T-helper 17 cell (primary cell): ENCODE measurements around the gene NXPH1. TPM values are rescaled to one million over a fixed set of nuclear protein-coding genes. Genes with fewer than 3 reads are reported as not detected.

Experiments
- ATAC-seq: fragments of 150-1000 bp; cut with Tn5 transposase; 2 replicates; pipeline ENCODE4 v1.10.0; 2021; ENCODE audit warnings: mild to moderate bottlenecking, moderate library complexity
- DNase-seq, 3 donors: peaks; one replicate each; pipeline versions ENCODE4 v3.0.0 to v3.0.0-alpha.2; 2020 to 2021
- H3K9me3 ChIP-seq: one replicate; pipeline ENCODE4 v1.7.0; 2013; ENCODE audit warnings: low read length, mild to moderate bottlenecking; ENCODE audit not compliant: control insufficient read depth, poor library complexity, severe bottlenecking
- H3K27ac Mint-ChIP-seq: one replicate; pipeline ENCODE4 v1.8.0; 2022; ENCODE audit warnings: mild to moderate bottlenecking, moderate library complexity, mixed read lengths
- H3K27me3 Mint-ChIP-seq: one replicate; pipeline ENCODE4 v1.8.0; 2022; ENCODE audit warnings: mixed read lengths
- H3K36me3 Mint-ChIP-seq: one replicate; pipeline ENCODE4 v1.8.0; 2022; ENCODE audit warnings: low read depth, mixed read lengths
- H3K4me1 Mint-ChIP-seq: one replicate; pipeline ENCODE4 v1.8.0; 2022; ENCODE audit warnings: mild to moderate bottlenecking, mixed read lengths
- H3K4me3 Mint-ChIP-seq: one replicate; pipeline ENCODE4 v1.8.0; 2022; ENCODE audit warnings: mild to moderate bottlenecking, moderate library complexity, mixed read lengths
- total RNA-seq, 4 donors: library from RNA in 2 of 4; stranded (reverse) in 2 of 4; gene quantifications; one replicate each; pipeline ENCODE4 v1.2.3 and lab custom pipeline; 2022 to 2026

The NXPH1 gene
- total RNA-seq, 2 donors from 2014 or later = not detected

- H3K27ac Mint-ChIP-seq = no peak overlapping the region
- ATAC-seq = no peak
Measured at GRCh38 chr7:8747338-8747737, 313.9 kb downstream of the NXPH1 start.

GRCh38 chr7:8751557-8752231 lies 318.3 kb downstream of the NXPH1 start:
- Mint-ChIP-seq H3K36me3 (no peaks in the 10 kb centered on the region), H3K4me1 (no peaks in the 10 kb centered on the region)

More at GRCh38 chr7:8747338-8747737, 313.9 kb downstream of the NXPH1 start:
- H3K9me3 ChIP-seq = no peaks in the 10 kb centered on the region
- Mint-ChIP-seq H3K4me1 (no peaks in the 10 kb centered on the region), H3K36me3 (no peaks in the 10 kb centered on the region), H3K27me3 (no peaks in the 10 kb centered on the region), H3K4me3 (no peak overlapping the region)
- no peak for DNase-seq

GRCh38 chr7:8753355-8753754 lies 319.9 kb downstream of the NXPH1 start:
- no peaks in the 10 kb centered on the region for H3K27me3 Mint-ChIP-seq
- no peak overlapping the region for H3K27ac Mint-ChIP-seq
- no peaks in the 10 kb centered on the region for H3K36me3 Mint-ChIP-seq
- H3K4me3 Mint-ChIP-seq = no peak overlapping the region
- no peak for DNase-seq
- H3K4me1 Mint-ChIP-seq = no peaks in the 10 kb centered on the region
- no peaks in the 10 kb centered on the region for H3K9me3 ChIP-seq
- ATAC-seq = no peak

More at GRCh38 chr7:8751557-8752231, 318.3 kb downstream of the NXPH1 start:
- DNase-seq = no peak
- ATAC-seq = no peak
- no peaks in the 10 kb centered on the region for H3K9me3 ChIP-seq
- Mint-ChIP-seq H3K27me3 (no peaks in the 10 kb centered on the region), H3K4me3 (no peak overlapping the region), H3K27ac (no peak overlapping the region)

- Mint-ChIP-seq H3K27ac (no peak overlapping the region), H3K36me3 (no peaks in the 10 kb centered on the region), H3K4me1 (no peaks in the 10 kb centered on the region), H3K27me3 (no peaks in the 10 kb centered on the region), H3K4me3 (no peak overlapping the region)
- DNase-seq = no peak
- no peak for ATAC-seq
- no peaks in the 10 kb centered on the region for H3K9me3 ChIP-seq
Measured at GRCh38 chr7:8761731-8762130, 328.3 kb downstream of the NXPH1 start.

GRCh38 chr7:8762803-8763202 lies 329.4 kb downstream of the NXPH1 start:
- DNase-seq (no peak), ATAC-seq (no peak)
- Mint-ChIP-seq H3K4me1 (no peaks in the 10 kb centered on the region), H3K36me3 (no peaks in the 10 kb centered on the region), H3K27me3 (no peaks in the 10 kb centered on the region), H3K27ac (no peak overlapping the region), H3K4me3 (no peak overlapping the region)
- no peaks in the 10 kb centered on the region for H3K9me3 ChIP-seq

- H3K27me3 Mint-ChIP-seq = no peaks in the 10 kb centered on the region
- DNase-seq (no peak), ATAC-seq (no peak)
- no peak overlapping the region for H3K27ac Mint-ChIP-seq
- no peaks in the 10 kb centered on the region for H3K4me1 Mint-ChIP-seq
- H3K9me3 ChIP-seq = no peaks in the 10 kb centered on the region
- no peaks in the 10 kb centered on the region for H3K36me3 Mint-ChIP-seq
- H3K4me3 Mint-ChIP-seq = no peak overlapping the region
Measured at GRCh38 chr7:8765374-8765773, 332.0 kb downstream of the NXPH1 start.

GRCh38 chr7:8773518-8773917 lies 340.1 kb downstream of the NXPH1 start:
- H3K9me3 ChIP-seq = no peaks in the 10 kb centered on the region
- no peak overlapping the region for H3K4me3 Mint-ChIP-seq
- DNase-seq = no peak
- H3K36me3 Mint-ChIP-seq = no peaks in the 10 kb centered on the region
- H3K27ac Mint-ChIP-seq = no peak overlapping the region
- ATAC-seq = no peak
- no peaks in the 10 kb centered on the region for H3K27me3 Mint-ChIP-seq
- H3K4me1 Mint-ChIP-seq = no peaks in the 10 kb centered on the region

GRCh38 chr7:8778459-8778858 lies 345.1 kb downstream of the NXPH1 start:
- DNase-seq = no peak
- Mint-ChIP-seq H3K4me3 (no peak overlapping the region), H3K27me3 (no peaks in the 10 kb centered on the region), H3K27ac (no peak overlapping the region), H3K36me3 (no peaks in the 10 kb centered on the region), H3K4me1 (no peaks in the 10 kb centered on the region)
- no peak for ATAC-seq
- no peaks in the 10 kb centered on the region for H3K9me3 ChIP-seq

GRCh38 chr7:8781166-8781565 lies 347.8 kb downstream of the NXPH1 start:
- Mint-ChIP-seq H3K27me3 (no peaks in the 10 kb centered on the region), H3K4me3 (no peak overlapping the region), H3K36me3 (no peaks in the 10 kb centered on the region), H3K27ac (no peak overlapping the region), H3K4me1 (no peaks in the 10 kb centered on the region)
- DNase-seq (no peak), ATAC-seq (no peak)
- H3K9me3 ChIP-seq = no peaks in the 10 kb centered on the region

- no peak for ATAC-seq
- Mint-ChIP-seq H3K4me3 (no peak overlapping the region), H3K27ac (no peak overlapping the region)
Measured at GRCh38 chr7:8783229-8783628, 349.8 kb downstream of the NXPH1 start.

GRCh38 chr7:8785081-8785480 lies 351.7 kb downstream of the NXPH1 start:
- Mint-ChIP-seq H3K27ac (no peak overlapping the region), H3K4me1 (no peaks in the 10 kb centered on the region), H3K36me3 (no peaks in the 10 kb centered on the region), H3K4me3 (no peak overlapping the region), H3K27me3 (no peaks in the 10 kb centered on the region)
- ATAC-seq (no peak), DNase-seq (no peak)
- no peaks in the 10 kb centered on the region for H3K9me3 ChIP-seq

More at GRCh38 chr7:8783229-8783628, 349.8 kb downstream of the NXPH1 start:
- DNase-seq = no peak
- H3K27me3 Mint-ChIP-seq = no peaks in the 10 kb centered on the region
- no peaks in the 10 kb centered on the region for H3K36me3 Mint-ChIP-seq
- no peaks in the 10 kb centered on the region for H3K4me1 Mint-ChIP-seq
- no peaks in the 10 kb centered on the region for H3K9me3 ChIP-seq

- no peak for ATAC-seq
- Mint-ChIP-seq H3K4me1 (no peaks in the 10 kb centered on the region), H3K27ac (no peak overlapping the region), H3K36me3 (no peaks in the 10 kb centered on the region), H3K4me3 (no peak overlapping the region), H3K27me3 (no peaks in the 10 kb centered on the region)
- no peak for DNase-seq
- no peaks in the 10 kb centered on the region for H3K9me3 ChIP-seq
Measured at GRCh38 chr7:8800986-8801385, 367.6 kb downstream of the NXPH1 start.
